HL-60 (cell line): ENCODE results near the gene PPFIBP2.

Experiments
- DNase-seq, 2 experiments: peaks; one replicate each; pipeline ENCODE4 v3.0.0-alpha.2; 2010 to 2020; ENCODE audit warnings: low read depth in 1 of 2, low spot score in 1 of 2
- H3K27ac ChIP-seq: fragments of 250-450 bp; sonication (Bioruptor Pico); replicated peaks from 2 replicates; pipeline ENCODE4 v1.5.1; 2020; ENCODE audit warnings: mild to moderate bottlenecking, moderate library complexity
- H3K27me3 ChIP-seq: fragments of 250-450 bp; sonication (Bioruptor Pico); 2 replicates; pipeline ENCODE4 v1.5.1; 2021; ENCODE audit warnings: mild to moderate bottlenecking, moderate library complexity; ENCODE audit not compliant: insufficient read depth, poor library complexity, severe bottlenecking
- H3K4me3 ChIP-seq: replicated peaks from 2 replicates; pipeline ENCODE4 v1.5.1; 2011; ENCODE audit warnings: mild to moderate bottlenecking, control low read depth, low read length; ENCODE audit not compliant: insufficient read depth
- GABPA ChIP-seq: IDR thresholded peaks from 2 replicates; pipeline ENCODE4 v1.6.1; 2012; ENCODE audit warnings: low read depth
- POLR2AphosphoS5 ChIP-seq: IDR thresholded peaks from 2 replicates; pipeline ENCODE4 v1.6.1; 2012; ENCODE audit warnings: low read depth
- SPI1 ChIP-seq: IDR thresholded peaks from 2 replicates; pipeline ENCODE4 v1.6.1; 2012; ENCODE audit warnings: low read depth, mild to moderate bottlenecking, borderline replicate concordance
- TF ChIP-seq, protein P1 (sequence below): IDR thresholded peaks from 2 replicates; pipeline ENCODE4 v1.6.1; 2012; ENCODE audit warnings: low read depth; ENCODE audit not compliant: insufficient replicate concordance
- TF ChIP-seq, protein P2 (sequence below): IDR thresholded peaks from one replicate; pipeline ENCODE4 v1.5.1; 2011; ENCODE audit warnings: low read length, control low read depth, inconsistent platforms; ENCODE audit not compliant: insufficient read depth

PPFIBP2 gene

DNA sequence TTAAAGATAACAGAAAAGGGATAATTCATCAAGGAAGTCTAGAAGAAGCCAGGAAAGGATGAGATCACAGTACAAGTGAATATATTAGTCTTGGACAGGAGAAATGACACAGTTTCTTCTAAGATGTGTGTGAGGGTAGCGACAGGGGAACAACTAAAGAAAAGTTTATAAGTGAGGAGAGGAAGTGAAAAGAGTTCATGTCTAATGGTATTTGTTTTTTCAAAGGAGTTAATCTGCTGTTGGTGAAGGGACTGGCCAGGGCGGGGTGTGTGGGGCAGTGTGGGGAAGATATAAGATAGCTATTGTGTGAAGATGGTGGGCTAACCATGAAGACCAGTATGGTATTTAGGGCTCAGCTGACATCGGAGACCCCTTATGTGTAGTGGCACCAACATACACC lies 7.6 kb upstream of the PPFIBP2 start:
- DNase-seq: no peak
- H3K27ac ChIP-seq: no peak overlapping the region
- no peak overlapping the region for H3K4me3 ChIP-seq
- TF ChIP-seq, protein P1, sequence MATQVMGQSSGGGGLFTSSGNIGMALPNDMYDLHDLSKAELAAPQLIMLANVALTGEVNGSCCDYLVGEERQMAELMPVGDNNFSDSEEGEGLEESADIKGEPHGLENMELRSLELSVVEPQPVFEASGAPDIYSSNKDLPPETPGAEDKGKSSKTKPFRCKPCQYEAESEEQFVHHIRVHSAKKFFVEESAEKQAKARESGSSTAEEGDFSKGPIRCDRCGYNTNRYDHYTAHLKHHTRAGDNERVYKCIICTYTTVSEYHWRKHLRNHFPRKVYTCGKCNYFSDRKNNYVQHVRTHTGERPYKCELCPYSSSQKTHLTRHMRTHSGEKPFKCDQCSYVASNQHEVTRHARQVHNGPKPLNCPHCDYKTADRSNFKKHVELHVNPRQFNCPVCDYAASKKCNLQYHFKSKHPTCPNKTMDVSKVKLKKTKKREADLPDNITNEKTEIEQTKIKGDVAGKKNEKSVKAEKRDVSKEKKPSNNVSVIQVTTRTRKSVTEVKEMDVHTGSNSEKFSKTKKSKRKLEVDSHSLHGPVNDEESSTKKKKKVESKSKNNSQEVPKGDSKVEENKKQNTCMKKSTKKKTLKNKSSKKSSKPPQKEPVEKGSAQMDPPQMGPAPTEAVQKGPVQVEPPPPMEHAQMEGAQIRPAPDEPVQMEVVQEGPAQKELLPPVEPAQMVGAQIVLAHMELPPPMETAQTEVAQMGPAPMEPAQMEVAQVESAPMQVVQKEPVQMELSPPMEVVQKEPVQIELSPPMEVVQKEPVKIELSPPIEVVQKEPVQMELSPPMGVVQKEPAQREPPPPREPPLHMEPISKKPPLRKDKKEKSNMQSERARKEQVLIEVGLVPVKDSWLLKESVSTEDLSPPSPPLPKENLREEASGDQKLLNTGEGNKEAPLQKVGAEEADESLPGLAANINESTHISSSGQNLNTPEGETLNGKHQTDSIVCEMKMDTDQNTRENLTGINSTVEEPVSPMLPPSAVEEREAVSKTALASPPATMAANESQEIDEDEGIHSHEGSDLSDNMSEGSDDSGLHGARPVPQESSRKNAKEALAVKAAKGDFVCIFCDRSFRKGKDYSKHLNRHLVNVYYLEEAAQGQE: no peak
- TF ChIP-seq GABPA (no peak), SPI1 (no peak), POLR2AphosphoS5 (no peak)
- TF ChIP-seq, protein P2, sequence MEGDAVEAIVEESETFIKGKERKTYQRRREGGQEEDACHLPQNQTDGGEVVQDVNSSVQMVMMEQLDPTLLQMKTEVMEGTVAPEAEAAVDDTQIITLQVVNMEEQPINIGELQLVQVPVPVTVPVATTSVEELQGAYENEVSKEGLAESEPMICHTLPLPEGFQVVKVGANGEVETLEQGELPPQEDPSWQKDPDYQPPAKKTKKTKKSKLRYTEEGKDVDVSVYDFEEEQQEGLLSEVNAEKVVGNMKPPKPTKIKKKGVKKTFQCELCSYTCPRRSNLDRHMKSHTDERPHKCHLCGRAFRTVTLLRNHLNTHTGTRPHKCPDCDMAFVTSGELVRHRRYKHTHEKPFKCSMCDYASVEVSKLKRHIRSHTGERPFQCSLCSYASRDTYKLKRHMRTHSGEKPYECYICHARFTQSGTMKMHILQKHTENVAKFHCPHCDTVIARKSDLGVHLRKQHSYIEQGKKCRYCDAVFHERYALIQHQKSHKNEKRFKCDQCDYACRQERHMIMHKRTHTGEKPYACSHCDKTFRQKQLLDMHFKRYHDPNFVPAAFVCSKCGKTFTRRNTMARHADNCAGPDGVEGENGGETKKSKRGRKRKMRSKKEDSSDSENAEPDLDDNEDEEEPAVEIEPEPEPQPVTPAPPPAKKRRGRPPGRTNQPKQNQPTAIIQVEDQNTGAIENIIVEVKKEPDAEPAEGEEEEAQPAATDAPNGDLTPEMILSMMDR: no peak
- H3K27me3 ChIP-seq: no peaks in the 10 kb centered on the region

DNA sequence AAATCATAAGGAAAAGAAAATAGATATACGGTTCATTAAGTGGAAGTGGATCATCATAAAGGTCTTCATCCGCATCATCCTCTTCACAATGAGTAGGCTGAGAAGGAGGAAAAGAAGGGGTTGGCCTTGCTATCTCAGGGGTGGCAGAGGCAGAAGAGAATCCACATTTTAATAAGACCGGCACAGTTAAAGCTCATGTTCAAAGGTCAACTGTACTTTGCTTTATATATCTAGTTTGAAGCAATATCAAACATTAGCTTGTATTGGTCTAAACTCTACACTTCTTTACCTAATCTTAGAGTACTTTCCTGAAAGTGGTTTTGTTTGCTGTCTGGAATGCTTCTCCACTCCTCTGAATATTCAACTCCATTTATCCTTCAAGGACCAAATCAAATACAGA lies 5.7 kb upstream of the PPFIBP2 start:
- no peak overlapping the region for H3K27ac ChIP-seq
- H3K4me3 ChIP-seq: no peak overlapping the region
- no peak for DNase-seq
- TF ChIP-seq SPI1 (no peak), GABPA (no peak)
- TF ChIP-seq, protein P2: no peak
- no peaks in the 10 kb centered on the region for H3K27me3 ChIP-seq

DNA sequence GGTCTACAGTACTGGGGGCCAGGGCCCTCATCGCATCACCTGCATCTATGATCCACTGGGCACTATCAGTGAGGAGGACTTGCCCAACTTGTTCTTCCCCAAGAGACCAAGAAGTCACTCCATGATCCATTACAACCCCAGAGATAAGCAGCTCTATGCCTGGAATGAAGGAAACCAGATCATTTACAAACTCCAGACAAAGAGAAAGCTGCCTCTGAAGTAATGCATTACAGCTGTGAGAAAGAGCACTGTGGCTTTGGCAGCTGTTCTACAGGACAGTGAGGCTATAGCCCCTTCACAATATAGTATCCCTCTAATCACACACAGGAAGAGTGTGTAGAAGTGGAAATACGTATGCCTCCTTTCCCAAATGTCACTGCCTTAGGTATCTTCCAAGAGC lies 3.8 kb upstream of the PPFIBP2 start:
- DNase-seq: no peak
- Histone ChIP-seq H3K27ac (no peak overlapping the region), H3K4me3 (no peak overlapping the region), H3K27me3 (no peaks in the 10 kb centered on the region)
- no peak for TF ChIP-seq GABPA
- TF ChIP-seq, protein P1: no peak
- no peak for TF ChIP-seq POLR2AphosphoS5
- TF ChIP-seq SPI1: no peak
- TF ChIP-seq, protein P2: no peak

DNA sequence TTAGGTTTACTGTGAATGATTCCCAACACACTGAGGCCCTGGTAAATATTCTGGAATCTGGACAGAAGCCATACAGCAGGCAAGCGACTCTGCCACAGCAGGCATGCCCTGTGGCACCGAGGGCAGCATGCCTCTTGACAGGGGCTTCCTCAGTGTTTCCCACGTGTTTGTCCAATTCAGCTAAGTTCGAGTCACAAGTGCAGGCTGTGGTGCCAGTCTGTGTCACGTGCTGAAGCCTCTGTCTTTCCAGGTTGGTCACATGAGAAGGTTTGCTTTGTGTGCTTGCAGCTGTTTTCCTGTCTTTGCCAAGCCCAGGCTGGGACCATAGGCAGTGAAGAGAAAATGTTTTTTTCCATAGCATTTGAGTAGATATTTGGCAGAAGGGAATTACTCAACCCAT lies 2.4 kb upstream of the PPFIBP2 start:
- TF ChIP-seq GABPA (no peak), POLR2AphosphoS5 (no peak), SPI1 (no peak)
- TF ChIP-seq, protein P1: no peak
- TF ChIP-seq, protein P2: no peak
- Histone ChIP-seq H3K27ac (no peak overlapping the region), H3K27me3 (no peaks in the 10 kb centered on the region), H3K4me3 (no peak overlapping the region)
- peak in 1 of 2 experiments; percentile 37 for DNase-seq
